ENCODE results near the gene SERINC2. TPM values are rescaled to one million over a fixed set of nuclear protein-coding genes. Genes with fewer than 3 reads are reported as not detected.

The SERINC2 gene
- total and polyA plus RNA-seq, 4 donors: 6.1 to 59.1 (median 38.8) TPM

- DNase-seq: peak; percentile 76 to 86 (median 80)
- WGBS, 2 donors: 2% methylated on average over 43 to 44 of the region's 44 CpGs
- no peaks in the 10 kb centered on the region for H3K9me3 ChIP-seq (ENCODE audit: control insufficient read depth in 4 of 4, insufficient read depth in 3 of 4, low read length in 3 of 4)
- H3K36me3 ChIP-seq (ENCODE audit: control insufficient read depth in 4 of 4, insufficient read depth in 4 of 4, low read length in 4 of 4): no peaks in the 10 kb centered on the region
- peak within 1 kb of the TSS in 1 of 2 donors; percentile 51 for H3K9ac ChIP-seq (ENCODE audit: insufficient read depth in 1 of 2, low read length in 2 of 2)
- H3K4me3 ChIP-seq: peak within 1 kb of the TSS; percentile 3
- no peaks in the 10 kb centered on the region for H3K27me3 ChIP-seq (ENCODE audit: control insufficient read depth in 3 of 3, insufficient read depth in 3 of 3, low read length in 2 of 3)
- no peak for TF ChIP-seq CTCF (IDR thresholded peaks at IDR 0.05; ENCODE audit: control extremely low read depth, extremely low read depth)
- peak within 1 kb of the TSS; percentile 78 to 95 for H3K27ac ChIP-seq (ENCODE audit: low read depth in 1 of 2, low read length in 1 of 2)
- peaks cover 0 to 28% (median 6%) of the 10 kb centered on the region in 5 donors for H3K4me1 ChIP-seq (ENCODE audit: control insufficient read depth in 5 of 5, insufficient read depth in 5 of 5, low read length in 5 of 5)
- peak; percentile 71 for ATAC-seq (ENCODE audit: insufficient read depth, low FRiP score)
These were observed 39.7 kb upstream of the SERINC2 start, which contains the start of gene FABP3 for GRCh38 chr1:31373056-31373896. TSS of gene FABP3 (minus strand) at chr1:31373076. CDS start at chr1:31373014, 62 bp downstream.

- Histone ChIP-seq H3K9me3 (ENCODE audit: control insufficient read depth in 4 of 4, insufficient read depth in 3 of 4, low read length in 3 of 4) (no peaks in the 10 kb centered on the region), H3K36me3 (ENCODE audit: control insufficient read depth in 4 of 4, insufficient read depth in 4 of 4, low read length in 4 of 4) (no peaks in the 10 kb centered on the region), H3K4me3 (no peak overlapping the region), H3K4me1 (ENCODE audit: control insufficient read depth in 5 of 5, insufficient read depth in 5 of 5, low read length in 5 of 5) (peaks cover 0 to 28% (median 6%) of the 10 kb centered on the region in 5 donors), H3K27ac (ENCODE audit: low read depth in 1 of 2, low read length in 1 of 2) (peak overlapping the region; percentile 68 to 76), H3K9ac (ENCODE audit: insufficient read depth in 1 of 2, low read length in 2 of 2) (no peak overlapping the region), H3K27me3 (ENCODE audit: control insufficient read depth in 3 of 3, insufficient read depth in 3 of 3, low read length in 2 of 3) (no peaks in the 10 kb centered on the region)
- ATAC-seq (ENCODE audit: insufficient read depth, low FRiP score) (no peak), DNase-seq (no peak)
- no peak for TF ChIP-seq CTCF (IDR thresholded peaks at IDR 0.05; ENCODE audit: control extremely low read depth, extremely low read depth)
- WGBS, 2 donors: 36% methylated on average over 11 of the region's 11 CpGs
These were observed 39.0 kb upstream of the SERINC2 start for GRCh38 chr1:31373897-31374486.

- 81 to 91% methylated on average over 7 of the region's 7 CpGs for WGBS, 2 donors
- H3K27ac ChIP-seq (ENCODE audit: low read depth in 1 of 2, low read length in 1 of 2): peak overlapping the region; percentile 1 to 76
These were observed 38.4 kb upstream of the SERINC2 start for GRCh38 chr1:31374511-31375196.

More at GRCh38 chr1:31374511-31375196, 38.4 kb upstream of the SERINC2 start:
- DNase-seq (peak in 1 of 3 donors; percentile 22), ATAC-seq (ENCODE audit: insufficient read depth, low FRiP score) (no peak)
- Histone ChIP-seq H3K4me3 (no peak overlapping the region), H3K27me3 (ENCODE audit: control insufficient read depth in 3 of 3, insufficient read depth in 3 of 3, low read length in 2 of 3) (no peaks in the 10 kb centered on the region), H3K4me1 (ENCODE audit: control insufficient read depth in 5 of 5, insufficient read depth in 5 of 5, low read length in 5 of 5) (peaks cover 0 to 28% (median 6%) of the 10 kb centered on the region in 5 donors), H3K36me3 (ENCODE audit: control insufficient read depth in 4 of 4, insufficient read depth in 4 of 4, low read length in 4 of 4) (no peaks in the 10 kb centered on the region), H3K9me3 (ENCODE audit: control insufficient read depth in 4 of 4, insufficient read depth in 3 of 4, low read length in 3 of 4) (no peaks in the 10 kb centered on the region), H3K9ac (ENCODE audit: insufficient read depth in 1 of 2, low read length in 2 of 2) (no peak overlapping the region)
- no peak for TF ChIP-seq CTCF (IDR thresholded peaks at IDR 0.05; ENCODE audit: control extremely low read depth, extremely low read depth)

All from lung (tissue), 12 donors.